Measurements from ENCODE around the gene NBAS.

Gene NBAS

GRCh38 chr2:15365411-15365810, 195.7 kb downstream of the NBAS start:
- no peak overlapping the region for H3K27ac ChIP-seq
- no peak for TF ChIP-seq CTCF (conservative IDR thresholded peaks at IDR 0.05)

- no peak overlapping the region for H3K27ac ChIP-seq
- no peak for TF ChIP-seq CTCF (conservative IDR thresholded peaks at IDR 0.05)
These were observed 196.6 kb downstream of the NBAS start for GRCh38 chr2:15364561-15364960.

DNA sequence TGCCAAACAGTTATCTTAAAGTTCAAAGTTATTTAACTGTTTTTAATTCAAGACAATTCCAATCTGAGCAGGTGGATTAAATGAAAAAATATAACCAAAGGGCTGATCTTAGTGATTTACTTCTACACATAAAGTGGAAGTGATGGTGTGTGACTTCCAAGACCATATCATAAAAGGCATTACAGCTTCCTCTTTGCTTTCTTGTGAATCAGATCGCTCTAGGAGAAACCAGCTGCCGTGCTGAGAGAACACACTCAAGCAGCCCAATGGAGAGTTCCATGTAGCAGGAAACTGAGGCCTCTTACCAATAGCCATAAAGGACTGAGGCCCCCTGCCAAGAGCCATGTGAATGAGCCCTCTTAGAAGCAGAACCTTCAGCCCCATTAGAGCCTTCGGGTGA, 197.4 kb downstream of the NBAS start:
- no peak for TF ChIP-seq CTCF (conservative IDR thresholded peaks at IDR 0.05)
- no peak overlapping the region for H3K27ac ChIP-seq

DNA sequence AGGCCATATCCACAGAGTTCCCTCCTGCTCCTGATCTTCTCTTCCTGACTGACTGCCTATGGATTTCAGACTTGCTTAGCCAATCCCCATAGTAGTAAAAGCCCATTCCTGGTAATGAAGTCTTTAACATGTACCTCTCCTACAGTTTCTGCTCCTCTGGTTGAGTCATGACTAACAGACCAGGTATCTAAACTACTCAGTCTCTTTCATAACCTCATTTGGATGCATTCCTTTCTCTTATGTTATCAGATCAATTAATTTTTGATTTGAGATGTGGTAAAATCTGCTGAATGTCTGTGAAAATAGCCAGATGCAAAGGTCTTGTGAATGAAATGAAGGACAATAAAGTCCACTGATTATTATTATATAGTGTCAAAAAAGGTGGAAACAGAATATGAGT, 198.0 kb downstream of the NBAS start:
- no peak overlapping the region for H3K27ac ChIP-seq
- no peak for TF ChIP-seq CTCF (conservative IDR thresholded peaks at IDR 0.05)

- TF ChIP-seq CTCF (conservative IDR thresholded peaks at IDR 0.05), result no peak
- no peak overlapping the region for H3K27ac ChIP-seq
These were observed 201.2 kb downstream of the NBAS start for GRCh38 chr2:15359716-15360531.

DNA sequence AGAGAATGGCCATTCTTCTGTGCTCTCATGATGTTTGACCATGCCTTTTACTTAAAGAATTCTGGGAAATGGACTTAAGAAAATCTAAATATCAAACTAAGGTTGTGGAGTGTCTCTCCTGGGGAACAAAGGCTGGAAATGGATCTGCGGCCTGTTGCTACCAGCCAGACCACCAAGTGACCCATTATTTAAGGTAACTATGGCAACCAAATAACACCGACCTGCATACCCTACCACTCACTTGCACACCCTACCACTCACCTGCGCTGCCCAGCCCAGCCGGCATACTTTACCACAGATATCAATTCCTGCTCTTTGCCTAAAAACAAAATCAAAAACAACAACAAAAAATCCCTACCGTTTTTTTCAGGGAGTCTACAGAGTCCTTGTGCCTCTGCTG, 203.2 kb downstream of the NBAS start:
- TF ChIP-seq CTCF (conservative IDR thresholded peaks at IDR 0.05), result no peak
- H3K27ac ChIP-seq, result no peak overlapping the region

- TF ChIP-seq CTCF (conservative IDR thresholded peaks at IDR 0.05), result no peak
- H3K27ac ChIP-seq, result no peak overlapping the region
These were observed 203.9 kb downstream of the NBAS start for GRCh38 chr2:15357186-15357585.

Data from VCaP (cell line).